Neural cell (in vitro differentiated cells): ENCODE data around the gene PRIMA1. TPM values are rescaled to one million over a fixed set of nuclear protein-coding genes. Genes with fewer than 3 reads are reported as not detected.

Experiments
- H2AFZ ChIP-seq: fragments of 200-600, 300-800 bp; sonication (generic), shearing (Covaris generic); 2 replicates; pipeline ENCODE4 v1.6.0; 2014; ENCODE audit warnings: low read depth, mild to moderate bottlenecking, antibody characterized with exemption, low read length, moderate library complexity
- H3F3A ChIP-seq: fragments of 200-600 bp; shearing (Covaris generic); 2 replicates; pipeline ENCODE4 v1.6.1; 2016; ENCODE audit warnings: mild to moderate bottlenecking, moderate library complexity, mixed read lengths, antibody characterized with exemption, low read length; ENCODE audit not compliant: insufficient read depth, poor library complexity, severe bottlenecking
- H3K27ac ChIP-seq: fragments of 200-600, 300-800 bp; sonication (generic), shearing (Covaris generic); 2 replicates; pipeline ENCODE4 v1.5.1; 2014; ENCODE audit warnings: mild to moderate bottlenecking, low read length, moderate library complexity
- H3K27me3 ChIP-seq: fragments of 300-800, 200-600 bp; sonication (generic), shearing (Covaris generic); 2 replicates; pipeline ENCODE4 v1.6.0; 2014; ENCODE audit warnings: mild to moderate bottlenecking, low read depth, low read length, moderate library complexity; ENCODE audit not compliant: insufficient read depth
- H3K36me3 ChIP-seq: fragments of 300-800, 200-600 bp; sonication (generic), shearing (Covaris generic); 2 replicates; pipeline ENCODE4 v1.5.1; 2014; ENCODE audit warnings: mild to moderate bottlenecking, antibody characterized with exemption, low read length, moderate library complexity; ENCODE audit not compliant: insufficient read depth
- H3K4me2 ChIP-seq: fragments of 300-800, 200-600 bp; sonication (generic), shearing (Covaris generic); 2 replicates; pipeline ENCODE4 v1.6.0; 2014; ENCODE audit warnings: mild to moderate bottlenecking, low read length
- H3K4me3 ChIP-seq: fragments of 300-800, 200-600 bp; sonication (generic), shearing (Covaris generic); 2 replicates; pipeline ENCODE4 v1.5.1; 2014; ENCODE audit warnings: mild to moderate bottlenecking, low read length, moderate library complexity
- H3K79me2 ChIP-seq: fragments of 200-600 bp; shearing (Covaris generic); replicated peaks from 2 replicates; pipeline ENCODE4 v1.6.0; 2014; ENCODE audit warnings: mild to moderate bottlenecking, low read length, moderate library complexity; ENCODE audit not compliant: insufficient read depth
- H3K9ac ChIP-seq: fragments of 300-800, 200-600 bp; sonication (generic), shearing (Covaris generic); 2 replicates; pipeline ENCODE4 v1.6.1; 2016; ENCODE audit warnings: mild to moderate bottlenecking, low read length, mixed read lengths
- H3K9me2 ChIP-seq: fragments of 200-600 bp; shearing (Covaris generic); 2 replicates; pipeline ENCODE4 v1.6.1; 2016; ENCODE audit warnings: mild to moderate bottlenecking, low read length, mixed read lengths; ENCODE audit not compliant: insufficient read depth
- H3K9me3 ChIP-seq: fragments of 200-600, 300-800 bp; sonication (generic), shearing (Covaris generic); 2 replicates; pipeline ENCODE4 v1.6.1; 2016; ENCODE audit warnings: mild to moderate bottlenecking, mixed run types, low read length, moderate library complexity, mixed read lengths
- H4K20me1 ChIP-seq: fragments of 200-600 bp; shearing (Covaris generic); 2 replicates; pipeline ENCODE4 v1.6.1; 2016; ENCODE audit warnings: mild to moderate bottlenecking, mixed run types; ENCODE audit not compliant: insufficient read depth
- EP300 ChIP-seq: fragments of 450-650 bp; conservative IDR thresholded peaks from 2 replicates; pipeline ENCODE4 v1.6.1; 2014; ENCODE audit warnings: antibody characterized with exemption, mild to moderate bottlenecking, moderate library complexity; ENCODE audit not compliant: poor library complexity, severe bottlenecking
- EZH2 ChIP-seq: fragments of 200-600, 300-800 bp; shearing (Covaris generic), sonication (generic); IDR thresholded peaks from 2 replicates; pipeline ENCODE4 v1.6.1; 2014; ENCODE audit warnings: antibody characterized with exemption, low read length, borderline replicate concordance, mild to moderate bottlenecking; ENCODE audit not compliant: insufficient read depth, poor library complexity, severe bottlenecking
- MXI1 ChIP-seq: fragments of 450-650 bp; conservative IDR thresholded peaks from 2 replicates; pipeline ENCODE4 v1.6.1; 2014; ENCODE audit warnings: antibody characterized with exemption, mild to moderate bottlenecking; ENCODE audit not compliant: poor library complexity, severe bottlenecking
- POLR2AphosphoS5 ChIP-seq: IDR thresholded peaks from 2 replicates; pipeline ENCODE4 v1.6.1; 2012
- RAD21 ChIP-seq: fragments of 450-650 bp; conservative IDR thresholded peaks from 2 replicates; pipeline ENCODE4 v1.6.1; 2014; ENCODE audit warnings: antibody characterized with exemption, mild to moderate bottlenecking, moderate library complexity
- SMC3 ChIP-seq: fragments of 450-650 bp; conservative IDR thresholded peaks from 2 replicates; pipeline ENCODE4 v1.6.1; 2014; ENCODE audit warnings: antibody characterized with exemption, mild to moderate bottlenecking, moderate library complexity; ENCODE audit not compliant: poor library complexity
- TAF1 ChIP-seq: IDR thresholded peaks from 2 replicates; pipeline ENCODE4 v1.6.1; 2012; ENCODE audit warnings: low read depth
- polyA plus RNA-seq: library from polyadenylated mRNA; depleted of rRNA; stranded (reverse); fragments of >200 nt; gene quantifications from 2 replicates; pipeline ENCODE4 v1.2.3, GENCODE V29; 2014
- TF ChIP-seq, protein P1 (sequence below): IDR thresholded peaks from 2 replicates; pipeline ENCODE4 v1.6.1; 2012; ENCODE audit warnings: borderline replicate concordance
- TF ChIP-seq, protein P2 (sequence below): fragments of 450-650 bp; IDR thresholded peaks from 2 replicates; pipeline ENCODE4 v1.5.1; 2014; ENCODE audit warnings: antibody characterized with exemption, mild to moderate bottlenecking, moderate library complexity; ENCODE audit not compliant: poor library complexity, severe bottlenecking

The PRIMA1 gene
- polyA plus RNA-seq, 1 donor from 2014 or later, result not detected

DNA sequence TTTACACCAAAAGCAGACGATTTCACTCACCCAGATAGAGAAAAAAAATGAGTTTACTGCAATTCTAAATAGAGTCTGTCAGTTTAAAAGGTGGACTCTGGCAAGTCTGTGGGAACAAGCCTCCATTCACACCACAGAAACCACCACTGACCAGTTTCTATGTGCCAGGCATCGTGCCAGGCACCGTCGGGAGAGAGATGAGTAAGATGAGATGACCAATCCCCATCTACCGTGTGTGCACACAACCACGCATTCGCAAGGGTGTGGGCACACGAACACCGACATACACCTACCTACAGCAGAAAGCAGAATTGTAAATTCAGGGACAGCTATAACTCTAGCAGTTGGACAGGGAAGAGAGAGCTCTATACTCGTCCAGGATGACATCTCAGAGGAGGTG lies 58.3 kb downstream of the PRIMA1 start:
- Histone ChIP-seq H3K27ac (no peak overlapping the region), H3K9me2 (no peaks in the 10 kb centered on the region), H3K9me3 (no peaks in the 10 kb centered on the region), H3K9ac (no peak overlapping the region), H3K36me3 (no peaks in the 10 kb centered on the region), H4K20me1 (no peaks in the 10 kb centered on the region), H3K27me3 (no peaks in the 10 kb centered on the region), H3K4me3 (no peak overlapping the region), H3K4me2 (no peak overlapping the region), H2AFZ (no peak overlapping the region), H3F3A (no peaks in the 10 kb centered on the region), H3K79me2 (no peaks in the 10 kb centered on the region)
- TF ChIP-seq EZH2, result no peak
- TF ChIP-seq TAF1, result no peak
- TF ChIP-seq, protein P1, sequence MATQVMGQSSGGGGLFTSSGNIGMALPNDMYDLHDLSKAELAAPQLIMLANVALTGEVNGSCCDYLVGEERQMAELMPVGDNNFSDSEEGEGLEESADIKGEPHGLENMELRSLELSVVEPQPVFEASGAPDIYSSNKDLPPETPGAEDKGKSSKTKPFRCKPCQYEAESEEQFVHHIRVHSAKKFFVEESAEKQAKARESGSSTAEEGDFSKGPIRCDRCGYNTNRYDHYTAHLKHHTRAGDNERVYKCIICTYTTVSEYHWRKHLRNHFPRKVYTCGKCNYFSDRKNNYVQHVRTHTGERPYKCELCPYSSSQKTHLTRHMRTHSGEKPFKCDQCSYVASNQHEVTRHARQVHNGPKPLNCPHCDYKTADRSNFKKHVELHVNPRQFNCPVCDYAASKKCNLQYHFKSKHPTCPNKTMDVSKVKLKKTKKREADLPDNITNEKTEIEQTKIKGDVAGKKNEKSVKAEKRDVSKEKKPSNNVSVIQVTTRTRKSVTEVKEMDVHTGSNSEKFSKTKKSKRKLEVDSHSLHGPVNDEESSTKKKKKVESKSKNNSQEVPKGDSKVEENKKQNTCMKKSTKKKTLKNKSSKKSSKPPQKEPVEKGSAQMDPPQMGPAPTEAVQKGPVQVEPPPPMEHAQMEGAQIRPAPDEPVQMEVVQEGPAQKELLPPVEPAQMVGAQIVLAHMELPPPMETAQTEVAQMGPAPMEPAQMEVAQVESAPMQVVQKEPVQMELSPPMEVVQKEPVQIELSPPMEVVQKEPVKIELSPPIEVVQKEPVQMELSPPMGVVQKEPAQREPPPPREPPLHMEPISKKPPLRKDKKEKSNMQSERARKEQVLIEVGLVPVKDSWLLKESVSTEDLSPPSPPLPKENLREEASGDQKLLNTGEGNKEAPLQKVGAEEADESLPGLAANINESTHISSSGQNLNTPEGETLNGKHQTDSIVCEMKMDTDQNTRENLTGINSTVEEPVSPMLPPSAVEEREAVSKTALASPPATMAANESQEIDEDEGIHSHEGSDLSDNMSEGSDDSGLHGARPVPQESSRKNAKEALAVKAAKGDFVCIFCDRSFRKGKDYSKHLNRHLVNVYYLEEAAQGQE, result no peak
- TF ChIP-seq, protein P2, sequence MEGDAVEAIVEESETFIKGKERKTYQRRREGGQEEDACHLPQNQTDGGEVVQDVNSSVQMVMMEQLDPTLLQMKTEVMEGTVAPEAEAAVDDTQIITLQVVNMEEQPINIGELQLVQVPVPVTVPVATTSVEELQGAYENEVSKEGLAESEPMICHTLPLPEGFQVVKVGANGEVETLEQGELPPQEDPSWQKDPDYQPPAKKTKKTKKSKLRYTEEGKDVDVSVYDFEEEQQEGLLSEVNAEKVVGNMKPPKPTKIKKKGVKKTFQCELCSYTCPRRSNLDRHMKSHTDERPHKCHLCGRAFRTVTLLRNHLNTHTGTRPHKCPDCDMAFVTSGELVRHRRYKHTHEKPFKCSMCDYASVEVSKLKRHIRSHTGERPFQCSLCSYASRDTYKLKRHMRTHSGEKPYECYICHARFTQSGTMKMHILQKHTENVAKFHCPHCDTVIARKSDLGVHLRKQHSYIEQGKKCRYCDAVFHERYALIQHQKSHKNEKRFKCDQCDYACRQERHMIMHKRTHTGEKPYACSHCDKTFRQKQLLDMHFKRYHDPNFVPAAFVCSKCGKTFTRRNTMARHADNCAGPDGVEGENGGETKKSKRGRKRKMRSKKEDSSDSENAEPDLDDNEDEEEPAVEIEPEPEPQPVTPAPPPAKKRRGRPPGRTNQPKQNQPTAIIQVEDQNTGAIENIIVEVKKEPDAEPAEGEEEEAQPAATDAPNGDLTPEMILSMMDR, result no peak
- no peak for TF ChIP-seq RAD21
- TF ChIP-seq EP300, result no peak
- no peak for TF ChIP-seq SMC3

DNA sequence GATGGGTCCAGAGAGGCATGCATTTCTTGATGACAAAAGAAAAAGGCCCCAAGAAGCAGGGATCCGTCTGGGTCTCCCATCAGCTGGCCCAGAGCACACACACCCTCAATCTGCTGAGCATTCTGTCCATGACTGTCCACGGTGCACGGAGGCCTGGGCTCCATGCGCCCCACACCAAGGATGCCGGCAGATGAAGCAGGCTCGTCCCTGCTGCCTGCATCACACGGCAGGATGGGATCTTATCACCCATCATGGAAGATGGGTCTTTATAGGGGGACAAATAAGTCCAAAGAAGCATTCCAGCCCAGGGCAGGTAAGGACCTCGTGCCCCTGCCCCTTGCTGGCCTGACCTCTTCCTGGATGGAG lies 59.7 kb downstream of the PRIMA1 start:
- H3K9me2 ChIP-seq, result no peaks in the 10 kb centered on the region
- H3K9me3 ChIP-seq, result no peaks in the 10 kb centered on the region
- no peak overlapping the region for H3K4me3 ChIP-seq
- no peaks in the 10 kb centered on the region for H3F3A ChIP-seq
- no peak for TF ChIP-seq RAD21
- TF ChIP-seq, protein P2, result no peak
- TF ChIP-seq TAF1, result no peak
- TF ChIP-seq SMC3, result no peak
- no peak for TF ChIP-seq EP300
- TF ChIP-seq POLR2AphosphoS5, result no peak
- no peak for TF ChIP-seq EZH2
- TF ChIP-seq, protein P1, result no peak
- TF ChIP-seq MXI1, result no peak
- no peak overlapping the region for H3K4me2 ChIP-seq
- no peak overlapping the region for H3K27ac ChIP-seq
- no peaks in the 10 kb centered on the region for H3K27me3 ChIP-seq
- no peaks in the 10 kb centered on the region for H3K79me2 ChIP-seq
- no peak overlapping the region for H3K9ac ChIP-seq
- H3K36me3 ChIP-seq, result no peaks in the 10 kb centered on the region
- H2AFZ ChIP-seq, result no peak overlapping the region
- H4K20me1 ChIP-seq, result no peaks in the 10 kb centered on the region
